H1 (cell line): ENCODE results near the gene CDH22.

Experiments used
- EZH2 ChIP-seq: fragments of 200-600 bp; sonication (generic); IDR thresholded peaks from 2 replicates; pipeline ENCODE4 v1.7.1; 2012; ENCODE audit warnings: low read depth, mild to moderate bottlenecking, moderate library complexity, low read length, inconsistent platforms; ENCODE audit not compliant: severe bottlenecking
- TF ChIP-seq, protein P1 (sequence below), 3 experiments: IDR thresholded peaks; 1 replicate in 2 of 3; 2 replicates in 1 of 3; pipeline versions ENCODE4 v1.5.1 to v1.6.1; 2011; ENCODE audit warnings: low read length in 3 of 3, mild to moderate bottlenecking in 3 of 3, inconsistent platforms in 2 of 3, low read depth in 1 of 3, moderate library complexity in 1 of 3; ENCODE audit not compliant: insufficient read depth in 1 of 3; ENCODE audit errors: control extremely low read depth in 1 of 3

- TF ChIP-seq, protein P1, sequence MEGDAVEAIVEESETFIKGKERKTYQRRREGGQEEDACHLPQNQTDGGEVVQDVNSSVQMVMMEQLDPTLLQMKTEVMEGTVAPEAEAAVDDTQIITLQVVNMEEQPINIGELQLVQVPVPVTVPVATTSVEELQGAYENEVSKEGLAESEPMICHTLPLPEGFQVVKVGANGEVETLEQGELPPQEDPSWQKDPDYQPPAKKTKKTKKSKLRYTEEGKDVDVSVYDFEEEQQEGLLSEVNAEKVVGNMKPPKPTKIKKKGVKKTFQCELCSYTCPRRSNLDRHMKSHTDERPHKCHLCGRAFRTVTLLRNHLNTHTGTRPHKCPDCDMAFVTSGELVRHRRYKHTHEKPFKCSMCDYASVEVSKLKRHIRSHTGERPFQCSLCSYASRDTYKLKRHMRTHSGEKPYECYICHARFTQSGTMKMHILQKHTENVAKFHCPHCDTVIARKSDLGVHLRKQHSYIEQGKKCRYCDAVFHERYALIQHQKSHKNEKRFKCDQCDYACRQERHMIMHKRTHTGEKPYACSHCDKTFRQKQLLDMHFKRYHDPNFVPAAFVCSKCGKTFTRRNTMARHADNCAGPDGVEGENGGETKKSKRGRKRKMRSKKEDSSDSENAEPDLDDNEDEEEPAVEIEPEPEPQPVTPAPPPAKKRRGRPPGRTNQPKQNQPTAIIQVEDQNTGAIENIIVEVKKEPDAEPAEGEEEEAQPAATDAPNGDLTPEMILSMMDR (IDR thresholded peaks at IDR 0.05; ENCODE audit: control extremely low read depth in 1 of 3, insufficient read depth in 1 of 3, low read depth in 1 of 3, low read length in 3 of 3), result no peak
- TF ChIP-seq EZH2, result no peak
Observed at GRCh38 chr20:46303176-46303956, 4.9 kb downstream of the CDH22 start.
